HPDE6-E6E7 (cell line): ENCODE data around the gene HFM1.
"Not testable (repeated sequence)": the region's sequence is repeated elsewhere in the genome, so short reads cannot be mapped to it uniquely, and the experiment has no call there.

Experiments used
- DNase-seq: peaks from one replicate; pipeline ENCODE4 v3.0.0; 2011; ENCODE audit warnings: missing footprints; ENCODE audit errors: extremely low spot score

The HFM1 gene, protein sequence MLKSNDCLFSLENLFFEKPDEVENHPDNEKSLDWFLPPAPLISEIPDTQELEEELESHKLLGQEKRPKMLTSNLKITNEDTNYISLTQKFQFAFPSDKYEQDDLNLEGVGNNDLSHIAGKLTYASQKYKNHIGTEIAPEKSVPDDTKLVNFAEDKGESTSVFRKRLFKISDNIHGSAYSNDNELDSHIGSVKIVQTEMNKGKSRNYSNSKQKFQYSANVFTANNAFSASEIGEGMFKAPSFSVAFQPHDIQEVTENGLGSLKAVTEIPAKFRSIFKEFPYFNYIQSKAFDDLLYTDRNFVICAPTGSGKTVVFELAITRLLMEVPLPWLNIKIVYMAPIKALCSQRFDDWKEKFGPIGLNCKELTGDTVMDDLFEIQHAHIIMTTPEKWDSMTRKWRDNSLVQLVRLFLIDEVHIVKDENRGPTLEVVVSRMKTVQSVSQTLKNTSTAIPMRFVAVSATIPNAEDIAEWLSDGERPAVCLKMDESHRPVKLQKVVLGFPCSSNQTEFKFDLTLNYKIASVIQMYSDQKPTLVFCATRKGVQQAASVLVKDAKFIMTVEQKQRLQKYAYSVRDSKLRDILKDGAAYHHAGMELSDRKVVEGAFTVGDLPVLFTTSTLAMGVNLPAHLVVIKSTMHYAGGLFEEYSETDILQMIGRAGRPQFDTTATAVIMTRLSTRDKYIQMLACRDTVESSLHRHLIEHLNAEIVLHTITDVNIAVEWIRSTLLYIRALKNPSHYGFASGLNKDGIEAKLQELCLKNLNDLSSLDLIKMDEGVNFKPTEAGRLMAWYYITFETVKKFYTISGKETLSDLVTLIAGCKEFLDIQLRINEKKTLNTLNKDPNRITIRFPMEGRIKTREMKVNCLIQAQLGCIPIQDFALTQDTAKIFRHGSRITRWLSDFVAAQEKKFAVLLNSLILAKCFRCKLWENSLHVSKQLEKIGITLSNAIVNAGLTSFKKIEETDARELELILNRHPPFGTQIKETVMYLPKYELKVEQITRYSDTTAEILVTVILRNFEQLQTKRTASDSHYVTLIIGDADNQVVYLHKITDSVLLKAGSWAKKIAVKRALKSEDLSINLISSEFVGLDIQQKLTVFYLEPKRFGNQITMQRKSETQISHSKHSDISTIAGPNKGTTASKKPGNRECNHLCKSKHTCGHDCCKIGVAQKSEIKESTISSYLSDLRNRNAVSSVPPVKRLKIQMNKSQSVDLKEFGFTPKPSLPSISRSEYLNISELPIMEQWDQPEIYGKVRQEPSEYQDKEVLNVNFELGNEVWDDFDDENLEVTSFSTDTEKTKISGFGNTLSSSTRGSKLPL (N-terminal part only)

DNA sequence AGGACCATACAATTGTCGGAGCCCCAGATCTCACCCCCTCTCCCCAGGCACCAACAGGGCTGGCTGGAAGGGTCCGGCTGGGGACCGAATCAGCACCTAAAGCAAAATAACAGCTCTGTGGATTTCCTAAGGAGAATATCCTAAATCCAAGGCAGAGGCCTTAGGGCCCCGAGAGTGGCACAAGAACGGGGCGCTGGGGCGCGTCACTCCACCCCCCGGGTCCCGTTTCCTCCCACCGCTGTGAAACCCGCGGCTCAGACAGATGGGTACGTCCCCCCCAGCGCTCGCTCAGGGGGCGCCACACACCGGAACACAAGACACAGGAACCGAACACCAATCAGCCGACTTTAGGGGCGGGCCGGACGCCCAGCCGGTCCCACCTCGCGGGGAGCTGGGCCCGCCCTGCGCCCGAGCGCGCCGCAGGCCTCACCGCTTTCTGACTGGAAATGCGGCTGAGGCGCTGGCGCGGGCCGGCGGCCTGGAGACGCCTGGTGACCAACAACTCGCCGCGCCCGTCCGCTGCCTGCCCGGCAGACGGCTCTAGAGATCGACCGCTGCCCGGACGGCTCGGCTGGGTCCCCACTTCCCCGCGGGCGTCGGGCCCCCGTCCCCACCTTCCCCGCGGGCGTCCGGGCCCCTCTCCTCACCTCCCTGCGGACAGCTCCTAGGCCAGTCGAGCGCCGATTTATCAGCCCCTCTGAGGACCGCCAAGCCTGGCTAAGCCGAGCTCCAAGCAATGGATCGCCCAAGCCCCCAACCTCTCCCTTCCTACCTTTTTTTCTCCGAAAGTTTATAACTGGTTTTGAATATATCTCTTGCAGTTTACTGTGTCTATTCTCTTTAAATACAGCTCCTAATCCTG lies at the start of gene HFM1:
TSS of gene HFM1 (minus strand) at position 687 of the 862 bp plus-strand sequence. CDS start 3,755 bp downstream, outside the sequence.
- peak; percentile 44 for DNase-seq

DNA sequence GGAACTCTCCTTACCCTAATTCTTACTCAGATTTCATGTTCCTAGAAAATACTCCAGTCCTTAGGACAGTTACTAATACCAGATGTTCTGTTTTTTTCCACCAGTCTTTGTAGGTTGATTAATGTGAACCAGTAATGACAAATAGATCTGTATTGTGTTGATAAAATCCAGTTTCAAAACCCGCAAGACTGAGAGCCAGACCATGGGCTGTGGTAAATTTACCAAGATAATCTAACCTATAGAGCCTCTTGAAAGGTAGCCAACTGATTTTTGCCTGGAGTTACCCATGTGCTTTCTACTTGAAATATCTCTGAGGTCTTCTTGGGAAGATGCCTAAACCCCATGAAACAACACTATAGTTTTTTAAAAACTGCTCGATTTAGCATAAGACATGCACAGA lies 49.5 kb upstream of the HFM1 start:
- DNase-seq, result no peak

DNA sequence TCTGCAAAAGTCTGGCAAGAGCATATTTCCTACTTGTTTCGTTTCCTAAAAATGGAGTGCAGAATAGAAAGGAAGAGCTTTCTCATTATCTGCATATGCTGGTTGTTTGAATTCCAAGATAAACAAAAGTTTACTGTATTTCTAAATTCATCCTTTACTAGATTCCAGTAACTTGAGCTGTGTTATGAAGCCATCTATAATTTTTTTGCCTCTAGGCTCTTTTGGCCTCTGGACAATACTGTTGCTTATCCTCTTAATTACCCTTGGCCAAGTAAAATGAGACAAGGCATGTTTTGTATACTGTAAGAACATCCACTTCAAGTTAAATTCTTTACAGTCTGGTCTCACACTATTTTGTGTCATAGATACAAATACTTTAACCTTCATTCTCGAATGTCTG lies 45.6 kb upstream of the HFM1 start:
- no peak for DNase-seq

DNA sequence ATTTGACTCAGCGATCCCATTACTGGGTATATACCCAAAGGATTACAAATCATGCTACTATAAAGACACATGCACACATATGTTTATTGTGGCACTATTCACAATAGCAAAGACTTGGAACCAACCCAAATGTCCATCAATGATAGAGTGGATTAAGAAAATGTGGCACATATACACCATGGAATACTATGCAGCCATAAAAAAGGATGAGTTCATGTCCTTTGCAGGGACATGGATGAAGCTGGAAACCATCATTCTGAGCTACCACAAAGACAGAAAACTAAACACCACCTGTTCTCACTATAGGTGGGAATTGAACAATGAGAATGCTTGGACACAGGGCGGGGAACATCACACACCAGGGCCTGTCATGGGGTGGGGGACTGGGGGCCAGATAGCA lies 43.1 kb upstream of the HFM1 start:
- not testable (repeated sequence) for DNase-seq

DNA sequence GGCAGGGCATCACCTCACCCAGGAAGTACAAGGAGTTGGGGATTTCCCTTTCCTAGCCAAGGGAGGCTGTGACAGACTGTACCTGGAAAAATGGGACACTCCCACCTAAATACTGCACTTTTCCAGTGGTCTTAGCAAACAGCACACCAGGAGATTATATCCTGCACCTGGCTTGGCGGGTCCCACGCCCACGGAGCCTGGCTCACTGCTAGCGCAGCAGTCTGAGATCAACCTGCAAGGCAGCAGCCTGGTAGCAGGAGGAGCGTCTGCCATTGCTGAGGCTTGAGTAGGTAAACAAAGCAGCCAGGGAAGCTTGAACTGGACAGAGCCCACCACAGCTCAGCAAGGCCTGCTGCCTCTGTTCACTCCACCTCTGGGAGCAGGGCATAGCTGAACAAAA lies 37.3 kb upstream of the HFM1 start:
- not testable (repeated sequence) for DNase-seq

DNA sequence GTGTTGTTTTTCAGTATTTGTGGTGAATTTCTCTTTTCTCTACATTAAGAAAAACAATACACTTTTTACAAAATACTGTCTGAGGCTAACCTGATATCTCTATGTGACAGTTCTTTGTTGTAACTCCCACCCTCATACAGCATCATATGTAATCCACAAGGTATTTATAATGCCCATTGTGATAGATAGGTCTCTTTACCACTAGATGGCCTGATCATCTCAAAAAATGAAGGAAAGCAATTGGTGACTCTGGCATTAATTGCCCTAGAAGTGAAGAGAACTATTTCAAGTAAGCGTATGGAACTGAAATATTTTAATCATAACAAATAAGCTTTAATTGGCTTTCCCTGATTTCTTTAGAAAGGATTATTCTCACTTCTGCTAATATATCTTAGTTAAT lies 36.2 kb upstream of the HFM1 start:
- DNase-seq, result peak; percentile 13

DNA sequence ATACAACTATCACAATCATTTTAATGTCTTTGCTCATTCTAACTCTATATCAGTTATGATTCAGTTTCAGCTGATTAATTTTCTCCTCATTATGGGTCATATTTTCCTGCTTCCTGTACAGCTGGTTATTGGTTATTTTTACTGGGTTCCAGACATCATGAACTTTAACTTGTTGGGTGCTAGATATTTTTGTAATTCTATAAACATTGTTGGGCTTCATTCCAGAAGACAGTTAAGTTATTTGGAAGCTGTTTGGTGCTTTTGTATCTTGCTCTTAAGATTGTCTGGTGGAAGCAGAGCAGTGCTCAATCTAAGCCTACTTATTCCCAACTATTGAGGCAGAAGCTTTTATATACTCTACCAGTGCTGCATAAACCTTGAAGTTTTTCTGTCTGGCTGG lies 34.4 kb upstream of the HFM1 start:
- no peak for DNase-seq

DNA sequence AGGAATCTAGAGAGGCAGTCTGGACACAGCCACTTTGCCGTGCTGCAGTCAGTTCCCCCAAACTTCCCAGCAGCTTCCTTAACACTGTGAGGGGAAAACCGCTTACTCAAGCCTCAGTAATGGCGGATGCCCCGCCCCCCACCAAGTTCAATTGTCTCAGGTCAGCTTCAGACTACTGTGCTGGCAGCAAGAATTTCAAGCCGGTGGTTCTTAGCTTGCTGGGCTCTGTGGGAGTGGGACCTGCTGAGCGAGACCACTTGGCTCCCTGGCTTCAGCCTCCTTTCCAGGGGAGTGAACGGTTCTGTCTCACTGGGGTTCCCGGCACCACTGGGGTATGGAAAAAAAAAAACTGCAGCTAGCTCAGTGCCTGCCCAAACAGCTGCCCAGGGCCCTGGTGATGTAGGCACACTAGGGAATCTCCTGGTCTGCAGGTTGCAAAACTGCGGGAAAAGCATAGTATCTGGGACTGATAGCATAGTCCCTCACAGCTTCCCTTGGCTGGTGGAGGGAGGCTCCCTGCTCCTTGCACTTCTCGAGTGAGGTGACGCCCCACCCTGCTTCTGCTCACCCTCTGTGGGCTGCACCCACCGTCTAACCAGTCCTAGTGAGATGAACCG lies 23.7 kb upstream of the HFM1 start:
- no peak for DNase-seq

DNA sequence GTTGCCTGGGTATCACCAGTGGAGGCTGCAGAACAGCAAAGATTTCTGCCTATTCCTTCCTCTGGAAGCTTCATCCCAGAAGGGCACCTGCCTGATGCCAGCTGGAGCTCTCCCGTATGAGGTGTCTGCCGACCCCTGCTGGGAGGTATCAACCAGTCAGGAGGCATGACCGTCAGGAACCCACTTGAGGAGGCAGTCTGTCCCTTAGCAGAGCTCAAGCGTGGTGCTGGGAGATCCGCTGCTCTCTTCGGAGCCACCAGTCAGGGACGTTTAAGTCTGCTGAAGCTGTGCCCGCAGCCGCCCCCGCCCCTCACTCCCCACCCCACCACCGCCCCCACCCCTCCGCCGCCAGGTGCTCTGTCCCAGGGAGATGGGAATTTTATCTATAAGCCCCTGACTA lies 23.1 kb upstream of the HFM1 start:
- no peak for DNase-seq

DNA sequence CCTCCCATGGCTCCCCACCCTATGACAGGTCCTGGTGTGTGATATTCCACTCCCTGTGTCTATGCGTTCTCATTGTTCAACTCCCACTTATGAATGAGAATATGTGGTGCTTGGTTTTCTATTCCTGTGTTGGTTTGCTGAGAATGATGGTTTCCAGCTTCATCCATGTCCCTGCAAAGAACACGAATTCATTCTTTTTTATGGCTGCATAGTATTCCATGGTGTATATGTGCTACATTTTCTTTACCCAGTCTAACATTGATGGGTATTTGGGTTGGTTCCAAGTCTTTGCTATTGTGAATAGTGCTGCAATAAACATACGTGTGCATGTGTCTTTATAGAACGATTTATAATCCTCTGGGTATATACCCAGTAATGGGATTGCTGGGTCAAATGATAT lies 17.9 kb upstream of the HFM1 start:
- DNase-seq, result not testable (repeated sequence)

DNA sequence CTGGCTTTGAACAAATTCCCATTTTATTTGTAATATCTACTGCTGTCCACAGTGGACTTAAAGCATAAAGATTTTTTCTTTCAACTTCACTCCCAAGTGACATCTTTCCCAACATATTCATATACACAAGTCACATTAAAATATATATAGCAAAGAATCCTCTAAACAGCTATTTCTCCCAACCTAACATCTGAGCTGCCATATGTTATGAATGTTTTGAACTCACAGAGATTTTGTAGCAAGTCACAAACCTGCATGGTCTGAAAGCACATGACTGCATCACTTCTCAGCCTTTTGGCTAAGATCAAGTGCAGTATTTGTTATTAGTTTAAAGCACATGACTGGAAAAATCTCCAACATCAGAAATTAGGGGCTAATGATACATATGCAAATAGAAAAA lies 7.7 kb upstream of the HFM1 start:
- no peak for DNase-seq

DNA sequence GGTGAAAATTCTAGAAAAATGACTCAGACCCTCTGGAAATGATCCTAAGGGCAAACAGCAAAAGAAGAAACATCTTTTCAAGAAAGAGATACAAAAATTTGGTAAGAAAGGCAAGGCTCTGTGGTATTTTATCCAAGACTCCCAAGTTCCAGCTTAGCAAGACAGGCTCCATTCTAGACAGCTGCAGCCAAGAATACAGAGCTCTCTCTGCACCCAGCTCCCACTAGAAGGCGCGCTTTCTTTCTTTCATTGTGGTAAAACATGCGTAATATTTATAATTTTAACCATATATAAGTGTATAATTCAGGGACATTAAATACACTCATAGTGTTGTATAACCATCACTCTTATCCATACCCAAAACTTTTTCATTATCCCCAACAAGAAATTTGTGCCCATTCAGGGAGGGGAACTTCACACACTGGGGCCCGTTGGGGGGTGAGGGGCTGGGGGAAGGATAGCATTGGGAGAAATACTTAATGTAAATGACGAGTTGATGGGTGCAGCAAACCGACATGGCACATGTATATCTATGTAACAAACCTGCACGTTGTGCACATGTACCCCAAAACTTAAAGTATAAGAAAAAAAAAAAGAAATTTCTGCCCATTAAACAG lies 2.2 kb upstream of the HFM1 start:
- DNase-seq, result no peak

DNA sequence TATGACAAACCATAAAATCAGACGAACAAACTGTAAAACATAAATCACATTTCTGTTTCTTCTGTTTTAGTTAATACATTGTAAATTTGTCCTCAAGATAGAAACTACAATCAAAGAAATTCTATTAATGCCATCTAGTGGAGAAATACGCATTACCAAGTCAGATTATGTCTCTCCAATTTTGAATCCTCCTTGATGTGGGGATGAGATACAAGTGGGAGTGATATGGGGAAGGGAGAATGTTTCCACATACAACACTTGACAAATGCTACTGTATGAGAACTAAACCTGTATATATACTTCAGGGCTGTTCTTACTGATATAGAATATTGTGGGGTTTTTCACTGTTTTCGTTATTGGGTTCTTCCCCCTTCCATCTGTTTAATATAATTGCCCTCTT lies 2.6 kb downstream of the HFM1 start:
- DNase-seq, result no peak

DNA sequence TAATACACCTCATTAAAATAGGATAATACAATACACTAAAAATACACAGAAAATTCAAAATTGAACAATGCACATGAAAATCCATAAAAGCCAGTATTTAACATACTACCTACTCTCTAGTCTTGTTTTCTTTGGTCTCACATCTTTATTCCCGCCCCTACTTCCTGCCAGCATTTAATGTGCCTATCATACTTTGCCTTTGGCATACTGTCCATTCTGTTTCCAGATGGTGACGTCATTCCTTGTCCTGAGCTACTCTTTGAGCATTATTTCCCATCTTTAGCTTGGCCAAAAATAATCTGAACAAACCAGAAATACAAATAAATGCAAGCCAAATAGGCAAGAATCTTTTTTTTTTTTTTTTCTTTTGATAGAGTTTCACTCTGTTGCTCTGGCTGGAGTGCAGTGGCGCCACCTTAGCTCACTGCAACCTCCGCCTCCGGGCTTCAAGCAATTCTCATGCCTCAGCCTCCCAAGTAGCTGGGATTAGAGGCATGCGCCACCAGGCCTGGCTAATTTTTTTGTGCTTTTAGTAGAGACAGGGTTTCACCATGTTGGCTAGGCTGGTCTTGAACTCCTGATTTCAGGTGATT lies 4.4 kb downstream of the HFM1 start:
- no peak for DNase-seq

DNA sequence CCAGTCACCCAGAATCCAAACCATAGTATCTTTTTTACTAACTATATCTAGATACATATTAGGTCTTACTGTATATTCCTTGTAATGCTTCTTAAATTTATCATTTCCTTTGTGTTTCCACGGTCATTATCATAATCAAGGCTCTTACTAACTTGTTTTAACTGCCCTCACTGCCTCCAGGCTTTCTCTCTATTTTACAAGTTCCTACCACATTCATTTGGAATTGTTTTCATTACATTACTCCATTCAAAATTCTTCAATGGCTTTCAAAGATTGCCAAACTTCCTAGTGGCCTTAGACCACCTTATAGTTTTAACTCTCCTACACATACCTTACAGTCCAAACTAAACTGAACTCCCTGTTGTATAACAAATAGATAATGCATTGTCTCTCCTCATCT lies 6.3 kb downstream of the HFM1 start:
- no peak for DNase-seq

DNA sequence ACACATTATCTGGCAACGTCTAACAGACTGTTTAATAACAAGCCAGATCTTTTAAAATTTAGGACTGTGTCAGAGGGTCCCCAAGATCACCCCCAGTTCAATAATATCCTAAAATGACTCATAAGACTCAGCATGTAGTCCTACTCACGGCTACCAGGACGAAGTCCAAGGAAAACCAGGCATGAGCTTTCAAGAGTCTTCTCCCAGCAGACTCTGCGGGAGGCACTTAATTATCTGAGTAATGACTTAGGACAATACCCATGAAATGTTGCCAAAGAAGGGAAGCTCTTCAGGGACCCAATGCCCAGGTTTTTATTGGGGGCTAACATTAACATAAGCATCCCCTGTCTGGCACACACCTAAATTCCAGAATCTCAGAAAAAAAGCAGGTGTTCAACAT lies 7.0 kb downstream of the HFM1 start:
- no peak for DNase-seq

DNA sequence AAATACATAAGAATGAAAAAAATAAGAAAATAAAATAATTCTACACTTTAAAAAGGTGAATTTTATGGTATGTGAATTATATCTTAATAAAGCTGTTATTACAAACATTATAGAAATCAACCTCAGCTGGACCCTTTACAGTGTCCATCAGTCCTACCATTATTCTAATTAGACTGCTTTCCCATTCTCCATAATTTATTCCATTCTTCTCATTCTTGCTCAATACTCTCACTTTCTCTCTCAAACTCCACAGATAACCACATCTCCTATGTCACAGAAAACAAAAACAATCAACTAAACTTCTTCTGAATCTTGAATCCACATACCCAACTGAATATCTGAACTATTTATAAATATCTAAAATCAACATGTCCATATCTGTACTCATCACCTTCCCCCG lies 11.6 kb downstream of the HFM1 start:
- no peak for DNase-seq

DNA sequence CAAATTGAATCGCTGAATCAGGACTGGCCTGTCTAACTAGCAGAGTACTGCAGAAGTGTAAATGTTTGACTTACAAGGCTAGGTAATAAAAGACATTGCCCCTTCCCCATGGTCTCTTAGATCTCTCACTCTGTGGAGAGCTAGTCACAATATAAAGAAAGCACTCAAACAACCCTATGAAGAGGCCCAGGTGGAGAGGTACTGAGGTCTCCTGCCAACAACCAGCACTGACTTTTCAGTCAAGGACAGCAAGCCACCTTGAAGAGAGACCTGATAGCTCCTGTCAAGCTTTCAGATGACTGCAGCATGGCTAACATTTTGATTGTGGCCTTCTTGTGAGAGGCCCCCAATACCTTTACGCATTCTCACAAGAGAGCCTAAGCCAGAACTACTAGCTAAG lies 18.5 kb downstream of the HFM1 start:
- DNase-seq, result no peak

DNA sequence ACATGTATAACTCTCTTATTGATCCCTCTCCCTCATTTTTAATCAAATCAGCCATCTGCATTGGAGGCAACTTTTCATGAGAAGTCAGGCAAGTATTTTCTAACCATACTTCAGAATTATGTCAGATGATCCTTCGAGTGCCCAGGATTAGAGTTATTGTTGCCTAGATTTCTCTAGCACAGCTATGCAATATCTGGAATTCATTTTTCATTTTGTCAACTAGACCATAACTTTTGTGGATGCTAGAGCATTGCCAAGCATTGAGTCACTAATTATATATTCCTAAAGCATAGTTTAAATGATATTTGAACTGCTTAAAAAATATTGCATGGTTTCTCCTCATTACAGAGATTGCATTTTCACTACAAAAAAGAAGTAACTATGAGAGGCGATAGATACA lies 21.2 kb downstream of the HFM1 start:
- DNase-seq, result no peak

DNA sequence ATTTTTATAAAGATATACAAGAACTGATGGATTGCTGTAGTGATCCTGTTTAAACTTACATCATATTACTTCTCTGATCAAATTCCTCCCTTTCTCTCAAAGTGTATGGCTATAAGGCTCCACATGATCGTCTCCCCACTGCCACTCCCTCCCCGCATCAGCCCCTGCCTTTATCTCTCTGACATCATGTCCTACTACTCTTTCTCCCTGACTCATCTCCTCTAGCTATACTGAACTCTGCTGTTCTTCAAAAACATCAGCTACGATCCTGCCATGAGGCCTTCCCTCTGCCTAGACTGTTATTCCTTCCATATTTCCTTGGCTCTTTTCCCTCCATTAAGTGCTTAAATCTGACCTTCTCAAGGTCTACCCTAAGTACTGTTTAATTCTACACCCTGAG lies 22.8 kb downstream of the HFM1 start:
- DNase-seq, result no peak
